ENCODE results near the gene SAGE1. TPM values are rescaled to one million over a fixed set of nuclear protein-coding genes. Genes with fewer than 3 reads are reported as not detected.
"Not testable (repeated sequence)": the region's sequence is repeated elsewhere in the genome, so short reads cannot be mapped to it uniquely, and the experiment has no call there.

The SAGE1 gene, protein sequence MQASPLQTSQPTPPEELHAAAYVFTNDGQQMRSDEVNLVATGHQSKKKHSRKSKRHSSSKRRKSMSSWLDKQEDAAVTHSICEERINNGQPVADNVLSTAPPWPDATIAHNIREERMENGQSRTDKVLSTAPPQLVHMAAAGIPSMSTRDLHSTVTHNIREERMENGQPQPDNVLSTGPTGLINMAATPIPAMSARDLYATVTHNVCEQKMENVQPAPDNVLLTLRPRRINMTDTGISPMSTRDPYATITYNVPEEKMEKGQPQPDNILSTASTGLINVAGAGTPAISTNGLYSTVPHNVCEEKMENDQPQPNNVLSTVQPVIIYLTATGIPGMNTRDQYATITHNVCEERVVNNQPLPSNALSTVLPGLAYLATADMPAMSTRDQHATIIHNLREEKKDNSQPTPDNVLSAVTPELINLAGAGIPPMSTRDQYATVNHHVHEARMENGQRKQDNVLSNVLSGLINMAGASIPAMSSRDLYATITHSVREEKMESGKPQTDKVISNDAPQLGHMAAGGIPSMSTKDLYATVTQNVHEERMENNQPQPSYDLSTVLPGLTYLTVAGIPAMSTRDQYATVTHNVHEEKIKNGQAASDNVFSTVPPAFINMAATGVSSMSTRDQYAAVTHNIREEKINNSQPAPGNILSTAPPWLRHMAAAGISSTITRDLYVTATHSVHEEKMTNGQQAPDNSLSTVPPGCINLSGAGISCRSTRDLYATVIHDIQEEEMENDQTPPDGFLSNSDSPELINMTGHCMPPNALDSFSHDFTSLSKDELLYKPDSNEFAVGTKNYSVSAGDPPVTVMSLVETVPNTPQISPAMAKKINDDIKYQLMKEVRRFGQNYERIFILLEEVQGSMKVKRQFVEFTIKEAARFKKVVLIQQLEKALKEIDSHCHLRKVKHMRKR
- total RNA-seq, result not detected
- long read RNA-seq, result 0 reads

DNA sequence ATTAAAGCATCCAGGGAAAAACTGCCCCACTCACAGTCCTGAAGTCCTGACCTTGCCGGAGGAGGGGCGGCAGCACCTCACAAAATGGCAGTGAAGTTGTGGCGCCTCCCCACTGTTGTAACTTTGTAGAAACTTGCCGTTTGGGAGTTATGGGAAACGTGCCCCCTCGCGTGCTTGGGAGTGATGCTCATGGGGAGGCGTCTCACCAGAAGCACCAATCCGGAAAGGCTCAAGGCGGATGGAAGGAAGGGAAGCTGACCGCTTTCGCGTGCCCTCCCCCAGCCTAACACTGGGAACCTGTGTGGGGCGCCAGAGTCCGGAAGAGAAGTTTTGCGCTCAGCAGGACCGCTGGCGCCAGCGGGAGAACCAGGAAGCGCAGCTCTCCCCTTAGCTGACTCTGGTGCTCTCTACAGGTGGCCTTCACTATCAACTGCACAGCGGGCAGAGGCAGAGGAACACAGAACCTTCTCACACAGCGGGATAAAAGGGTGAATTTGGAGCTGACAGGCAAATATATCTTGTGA is at the start of gene SAGE1, which contains the start of gene CT45A10:
Gene SAGE1, plus strand, starts transcription at position 423 of the 524 bp plus-strand sequence. CDS start 2,527 bp downstream, outside the sequence.
Gene CT45A10, minus strand, starts transcription at position 151 of the 524 bp plus-strand sequence. CDS start 8,100 bp downstream, outside the sequence.
- Histone ChIP-seq H3K27ac (no peak within 1 kb of the TSS), H3K4me3 (no peak within 1 kb of the TSS), H3K36me3 (no peaks in the 10 kb centered on the region), H3K4me1 (no peaks in the 10 kb centered on the region), H3K27me3 (no peaks in the 10 kb centered on the region), H3K9me3 (no peaks in the 10 kb centered on the region)
- 74% methylated on average over 7 of the region's 22 CpGs for WGBS (ENCODE audit: insufficient coverage, low coverage, low lambda C conversion rate, missing lambda C conversion rate)
- TF ChIP-seq, protein P1, sequence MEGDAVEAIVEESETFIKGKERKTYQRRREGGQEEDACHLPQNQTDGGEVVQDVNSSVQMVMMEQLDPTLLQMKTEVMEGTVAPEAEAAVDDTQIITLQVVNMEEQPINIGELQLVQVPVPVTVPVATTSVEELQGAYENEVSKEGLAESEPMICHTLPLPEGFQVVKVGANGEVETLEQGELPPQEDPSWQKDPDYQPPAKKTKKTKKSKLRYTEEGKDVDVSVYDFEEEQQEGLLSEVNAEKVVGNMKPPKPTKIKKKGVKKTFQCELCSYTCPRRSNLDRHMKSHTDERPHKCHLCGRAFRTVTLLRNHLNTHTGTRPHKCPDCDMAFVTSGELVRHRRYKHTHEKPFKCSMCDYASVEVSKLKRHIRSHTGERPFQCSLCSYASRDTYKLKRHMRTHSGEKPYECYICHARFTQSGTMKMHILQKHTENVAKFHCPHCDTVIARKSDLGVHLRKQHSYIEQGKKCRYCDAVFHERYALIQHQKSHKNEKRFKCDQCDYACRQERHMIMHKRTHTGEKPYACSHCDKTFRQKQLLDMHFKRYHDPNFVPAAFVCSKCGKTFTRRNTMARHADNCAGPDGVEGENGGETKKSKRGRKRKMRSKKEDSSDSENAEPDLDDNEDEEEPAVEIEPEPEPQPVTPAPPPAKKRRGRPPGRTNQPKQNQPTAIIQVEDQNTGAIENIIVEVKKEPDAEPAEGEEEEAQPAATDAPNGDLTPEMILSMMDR (IDR thresholded peaks at IDR 0.05), result no peak
- no peak for TF ChIP-seq POLR2A (IDR thresholded peaks at IDR 0.05)
- ATAC-seq, result no peak
- intact Hi-C loops (cut with DNase I), result no loop called here
- DNase-seq, result peak in 1 of 3 donors; percentile 24

DNA sequence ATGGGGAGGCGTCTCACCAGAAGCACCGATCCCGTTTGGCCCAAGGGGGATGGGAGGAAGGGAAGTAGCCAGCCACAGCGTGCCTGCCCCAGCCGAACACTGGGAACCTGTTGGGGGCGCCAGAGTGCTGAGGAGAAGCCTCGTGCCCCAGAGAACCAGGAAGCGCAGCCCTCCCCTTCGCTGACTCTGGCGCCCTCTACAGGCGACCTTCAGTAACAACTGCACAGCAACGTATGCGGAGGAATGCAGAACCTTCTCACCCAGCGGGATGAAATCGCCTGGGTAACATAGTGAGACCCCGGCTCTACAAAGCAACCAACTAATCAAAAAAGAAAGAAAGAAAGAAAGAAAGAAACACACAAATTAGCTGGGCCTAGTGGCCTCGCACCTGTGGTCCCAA is 39.1 kb upstream of the SAGE1 start, which contains the start of gene CT45A8:
Gene CT45A8, minus strand, starts transcription at position 101 of the 400 bp plus-strand sequence. CDS start 3,755 bp downstream, outside the sequence.
- H3K4me1 ChIP-seq; intact Hi-C loops (cut with DNase I); DNase-seq; H3K27ac ChIP-seq; ATAC-seq; H3K9me3 ChIP-seq; H3K4me3 ChIP-seq; H3K27me3 ChIP-seq; H3K36me3 ChIP-seq: not testable (repeated sequence)
- WGBS (ENCODE audit: insufficient coverage, low coverage, low lambda C conversion rate, missing lambda C conversion rate), result no CpG with 5 or more reads among the region's 17 CpGs

DNA sequence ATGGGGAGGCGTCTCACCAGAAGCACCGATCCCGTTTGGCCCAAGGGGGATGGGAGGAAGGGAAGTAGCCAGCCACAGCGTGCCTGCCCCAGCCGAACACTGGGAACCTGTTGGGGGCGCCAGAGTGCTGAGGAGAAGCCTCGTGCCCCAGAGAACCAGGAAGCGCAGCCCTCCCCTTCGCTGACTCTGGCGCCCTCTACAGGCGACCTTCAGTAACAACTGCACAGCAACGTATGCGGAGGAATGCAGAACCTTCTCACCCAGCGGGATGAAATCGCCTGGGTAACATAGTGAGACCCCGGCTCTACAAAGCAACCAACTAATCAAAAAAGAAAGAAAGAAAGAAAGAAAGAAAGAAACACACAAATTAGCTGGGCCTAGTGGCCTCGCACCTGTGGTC is 21.8 kb upstream of the SAGE1 start, which contains the start of gene CT45A9:
Gene CT45A9, minus strand, starts transcription at position 101 of the 400 bp plus-strand sequence. CDS start 3,751 bp downstream, outside the sequence.
- DNase-seq; H3K9me3 ChIP-seq; ATAC-seq; H3K27ac ChIP-seq; H3K27me3 ChIP-seq; H3K4me3 ChIP-seq; H3K4me1 ChIP-seq; intact Hi-C loops (cut with DNase I); H3K36me3 ChIP-seq: not testable (repeated sequence)
- WGBS (ENCODE audit: insufficient coverage, low coverage, low lambda C conversion rate, missing lambda C conversion rate), result no CpG with 5 or more reads among the region's 17 CpGs

DNA sequence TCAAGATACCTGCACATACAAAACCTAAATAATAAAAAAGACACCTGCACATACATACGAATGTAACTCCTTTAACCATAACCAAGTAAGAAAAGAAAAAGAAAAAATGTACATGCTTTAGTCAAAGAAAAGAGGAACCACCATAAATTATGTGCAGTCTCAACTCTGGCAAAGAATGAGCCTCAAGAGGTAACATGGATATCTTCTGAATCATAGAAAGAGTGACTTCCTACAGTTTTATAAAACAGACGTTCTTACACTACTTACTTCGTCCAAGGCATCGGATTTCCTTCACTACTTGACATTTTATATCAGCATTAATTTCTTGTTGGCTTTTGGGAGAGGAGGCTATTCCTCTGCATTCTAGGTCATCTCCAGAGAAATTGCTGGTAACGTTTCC is 10.8 kb upstream of the SAGE1 start:
- H3K27ac ChIP-seq; H3K9me3 ChIP-seq; H3K36me3 ChIP-seq; H3K4me3 ChIP-seq; H3K4me1 ChIP-seq; DNase-seq; intact Hi-C loops (cut with DNase I); H3K27me3 ChIP-seq; ATAC-seq: not testable (repeated sequence)
- WGBS (ENCODE audit: insufficient coverage, low coverage, low lambda C conversion rate, missing lambda C conversion rate), result 41% methylated on average over 4 of the region's 5 CpGs

DNA sequence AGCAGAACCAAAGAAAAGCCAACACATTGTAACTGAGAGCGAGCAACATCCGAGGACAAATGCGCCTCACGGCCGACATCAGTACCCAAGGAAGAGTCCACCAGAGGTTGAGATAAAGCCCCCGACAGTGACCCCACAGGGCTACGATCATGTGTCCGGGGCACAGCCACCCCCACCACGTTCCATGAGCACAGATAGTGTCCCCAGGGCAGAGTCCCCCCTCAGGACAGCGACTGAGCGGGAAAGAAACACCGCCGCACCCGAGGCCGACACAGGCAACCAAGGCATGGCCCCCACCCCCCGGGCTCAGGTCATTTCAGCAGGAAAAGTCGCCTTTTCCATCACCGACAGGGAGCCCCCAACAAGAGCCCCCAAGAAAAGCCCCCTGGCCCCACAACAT is 5.3 kb upstream of the SAGE1 start:
- H3K4me3 ChIP-seq; H3K27me3 ChIP-seq; H3K4me1 ChIP-seq; ATAC-seq; H3K27ac ChIP-seq; H3K36me3 ChIP-seq; H3K9me3 ChIP-seq; intact Hi-C loops (cut with DNase I): not testable (repeated sequence)
- 80% methylated on average over 12 of the region's 18 CpGs for WGBS (ENCODE audit: insufficient coverage, low coverage, low lambda C conversion rate, missing lambda C conversion rate)
- DNase-seq, result peak in 1 of 3 donors; percentile 8

DNA sequence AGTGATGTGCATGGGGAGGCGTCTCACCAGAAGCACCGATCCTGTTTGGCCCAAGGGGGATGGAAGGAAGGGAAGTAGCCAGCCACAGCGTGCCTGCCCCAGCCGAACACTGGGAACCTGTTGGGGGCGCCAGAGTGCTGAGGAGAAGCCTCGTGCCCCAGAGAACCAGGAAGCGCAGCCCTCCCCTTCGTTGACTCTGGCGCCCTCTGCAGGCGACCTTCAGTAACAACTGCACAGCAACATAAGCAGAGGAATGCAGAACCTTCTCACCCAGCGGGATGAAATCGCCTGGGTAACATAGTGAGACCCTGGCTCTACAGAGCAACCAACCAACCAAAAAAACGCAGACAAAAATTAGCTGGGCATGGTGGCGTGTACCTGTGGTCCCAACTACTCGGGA is 4.5 kb upstream of the SAGE1 start:
- H3K4me1 ChIP-seq; H3K27me3 ChIP-seq; H3K27ac ChIP-seq; H3K36me3 ChIP-seq; H3K4me3 ChIP-seq; H3K9me3 ChIP-seq; DNase-seq; intact Hi-C loops (cut with DNase I); ATAC-seq: not testable (repeated sequence)
- 35% methylated on average over 6 of the region's 15 CpGs for WGBS (ENCODE audit: insufficient coverage, low coverage, low lambda C conversion rate, missing lambda C conversion rate)
- TF ChIP-seq, protein P1 (IDR thresholded peaks at IDR 0.05), result peak in 1 of 4 donors; percentile 6

All from right lobe of liver (tissue), 6 donors.